HepG2 (cell line): Measurements from ENCODE around the gene SRF. TPM values are rescaled to one million over a fixed set of nuclear protein-coding genes. Genes with fewer than 3 reads are reported as not detected.

Experiments
- ARID5B ChIP-seq: IDR thresholded peaks from 2 replicates; pipeline ENCODE4 v1.4.0; 2020; ENCODE audit warnings: mild to moderate bottlenecking, missing genetic modification reagents
- ASH2L ChIP-seq: fragments of 300-600, 200-600 bp; sonication (generic); IDR thresholded peaks from 2 replicates; pipeline ENCODE4 v1.7.0; 2017; ENCODE audit warnings: low read depth, mild to moderate bottlenecking, moderate library complexity, mixed read lengths, low read length; ENCODE audit not compliant: insufficient read length
- HDAC1 ChIP-seq: sonication (generic); formaldehyde crosslinking; IDR thresholded peaks from 2 replicates; pipeline ENCODE4 v1.5.1; 2020; ENCODE audit warnings: mild to moderate bottlenecking, missing genetic modification reagents
- KLF16 ChIP-seq, 2 experiments: sonication (generic) in 1 of 2; formaldehyde crosslinking in 1 of 2; IDR thresholded peaks; 2 replicates each; pipeline versions ENCODE4 v1.6.1 to v1.8.0; 2016 to 2023; ENCODE audit warnings: missing genetic modification reagents in 2 of 2, missing compliant biosample characterization in 1 of 2
- MIXL1 ChIP-seq: IDR thresholded peaks from 2 replicates; pipeline ENCODE4 v1.6.1; 2016
- NAIF1 ChIP-seq: sonication (generic); formaldehyde crosslinking; IDR thresholded peaks from 2 replicates; pipeline ENCODE4 v1.5.0; 2020; ENCODE audit warnings: mild to moderate bottlenecking, missing genetic modification reagents, borderline replicate concordance
- PPARG ChIP-seq: conservative IDR thresholded peaks from 2 replicates; pipeline ENCODE4 v1.6.1; 2016; ENCODE audit warnings: missing biosample characterization, missing genetic modification reagents
- RARA ChIP-seq: IDR thresholded peaks from 2 replicates; pipeline ENCODE4 v1.6.1; 2016; ENCODE audit warnings: missing genetic modification reagents, missing compliant biosample characterization
- THRA ChIP-seq: sonication (generic); formaldehyde crosslinking; IDR thresholded peaks from 2 replicates; pipeline ENCODE4 v1.4.0; 2020; ENCODE audit warnings: missing genetic modification reagents, borderline replicate concordance
- ZBTB7B ChIP-seq: sonication (generic); formaldehyde crosslinking; IDR thresholded peaks from 2 replicates; pipeline ENCODE4 v1.4.0; 2020; ENCODE audit warnings: missing genetic modification reagents
- ZFP36L1 ChIP-seq: sonication (generic); formaldehyde crosslinking; IDR thresholded peaks from 2 replicates; pipeline ENCODE4 v1.8.0; 2022; ENCODE audit warnings: mild to moderate bottlenecking, missing genetic modification reagents, moderate library complexity
- ZNF441 ChIP-seq: sonication (generic); formaldehyde crosslinking; IDR thresholded peaks from 2 replicates; pipeline ENCODE4 v1.7.0; 2021; ENCODE audit warnings: missing genetic modification reagents, borderline replicate concordance
- ZNF513 ChIP-seq: sonication (generic); formaldehyde crosslinking; conservative IDR thresholded peaks from 2 replicates; pipeline ENCODE4 v1.5.0; 2020; ENCODE audit warnings: missing genetic modification reagents
- ZNF687 ChIP-seq: sonication (generic); formaldehyde crosslinking; IDR thresholded peaks from 2 replicates; pipeline ENCODE4 v1.5.1; 2020; ENCODE audit warnings: mild to moderate bottlenecking, missing genetic modification reagents, moderate library complexity
- ZNF709 ChIP-seq: sonication (generic); formaldehyde crosslinking; IDR thresholded peaks from 2 replicates; pipeline ENCODE4 v1.5.0; 2020; ENCODE audit warnings: mild to moderate bottlenecking, missing genetic modification reagents
- ZNF792 ChIP-seq: IDR thresholded peaks from 2 replicates; pipeline ENCODE4 v1.6.1; 2016
- ZSCAN20 ChIP-seq: sonication (generic); formaldehyde crosslinking; IDR thresholded peaks from 2 replicates; pipeline ENCODE4 v1.4.0; 2020; ENCODE audit warnings: missing genetic modification reagents, mild to moderate bottlenecking, borderline replicate concordance
- polyA plus RNA-seq, 8 experiments: library from polyadenylated mRNA; depleted of rRNA in 3 of 8; stranded (reverse) in 7 of 8; unstranded in 1 of 8; fragments of >200 nt; fragmentation: Illumina TruSeq in 4 of 8; extraction: Trizol in 4 of 8; gene quantifications; 2 replicates each; pipeline versions ENCODE4 v1.2.1 to v1.2.3, GENCODE V29; 2011 to 2016; ENCODE audit warnings: low read depth in 4 of 8, missing spikeins in 1 of 8, mixed read lengths in 1 of 8; ENCODE audit not compliant: insufficient read depth in 1 of 8
- total RNA-seq, 5 experiments: library from RNA; depleted of rRNA; stranded (reverse); fragments of >200 nt; fragmentation: Illumina TruSeq; extraction: Trizol; gene quantifications; 2 replicates each; pipeline ENCODE4 v1.2.3, GENCODE V29; 2016; ENCODE audit warnings: low read depth in 1 of 5

SRF gene
- total and polyA plus RNA-seq, 2 of the 13 experiments (the other 11 are each of a cell fraction or from before 2014, with no cell fraction given), result 25.5 to 44.1 TPM

- TF ChIP-seq NAIF1 (CRISPR knock-in tag) (no peak), ZNF792 (CRISPR knock-in tag) (0 out of 2 replicates have a peak, but pooled peaks have one; percentile 18), KLF16 (CRISPR knock-in tag; IDR thresholded peaks at IDR 0.05) (0 out of 4 replicates have a peak, but pooled peaks of 1 of the 2 experiments have one; percentile 34), THRA (CRISPR knock-in tag) (peak; percentile 26; the same call in 1 of the 2 replicates), MIXL1 (CRISPR knock-in tag) (peak; percentile 61; the same call in 1 of the 2 replicates), ZBTB7B (CRISPR knock-in tag) (peak; percentile 19; the same call in 1 of the 2 replicates), ARID5B (peak; percentile 86), PPARG (CRISPR knock-in tag) (peak; percentile 49; the same call in 1 of the 2 replicates), RARA (CRISPR knock-in tag) (peak; percentile 49), ASH2L (no peak), HDAC1 (CRISPR knock-in tag) (peak; percentile 49; the same call in 1 of the 2 replicates), ZNF513 (CRISPR knock-in tag) (no peak), ZNF709 (CRISPR knock-in tag) (peak; percentile 40; the same call in 1 of the 2 replicates), ZSCAN20 (CRISPR knock-in tag) (no peak), ZNF687 (CRISPR knock-in tag) (no peak; the same call in 1 of the 2 replicates), ZNF441 (no peak; the same call in 1 of the 2 replicates), ZFP36L1 (CRISPR knock-in tag) (no peak)
Observed at GRCh38 chr6:43150051-43150751, 20.9 kb upstream of the SRF start (continued).
